Left ventricle myocardium inferior (tissue), 1 donor: Measurements from ENCODE around the gene HAT1. TPM values are rescaled to one million over a fixed set of nuclear protein-coding genes. Genes with fewer than 3 reads are reported as not detected.

Source experiments
- DNase-seq: peaks from one replicate; pipeline ENCODE4 v3.0.0-alpha.2; 2020
- H3K27ac ChIP-seq: fragments of 200-600 bp; replicated peaks from 2 replicates; pipeline ENCODE4 v1.8.0; 2021
- H3K27me3 ChIP-seq: fragments of 200-600 bp; 2 replicates; pipeline ENCODE4 v1.8.0; 2021; ENCODE audit warnings: low read depth
- H3K36me3 ChIP-seq: fragments of 200-600 bp; 2 replicates; pipeline ENCODE4 v1.8.0; 2021
- H3K4me1 ChIP-seq: fragments of 200-600 bp; 2 replicates; pipeline ENCODE4 v1.8.0; 2021
- H3K4me3 ChIP-seq: fragments of 200-600 bp; 2 replicates; pipeline ENCODE4 v1.8.0; 2021; ENCODE audit warnings: mild to moderate bottlenecking, moderate library complexity
- H3K9me3 ChIP-seq: fragments of 200-600 bp; replicated peaks from 2 replicates; pipeline ENCODE4 v1.8.0; 2021
- intact Hi-C: fragments of 100-400 bp; cut with micrococcal nuclease; formaldehyde crosslinking; loops from one replicate; pipeline ENCODE4 v1.11.0; 2022
- total RNA-seq: library from RNA; stranded (reverse); fragmentation: NEBNext Ultra II Directional; extraction: Animal tissue kit (Norgen Biotek cat#: 25700); gene quantifications from one replicate; pipeline ENCODE4 v1.2.1, GENCODE V29; 2021
- TF ChIP-seq, protein P1 (sequence below): fragments of 200-600 bp; IDR thresholded peaks from 2 replicates; pipeline ENCODE4 v1.8.0; 2021; ENCODE audit warnings: antibody characterized with exemption, mild to moderate bottlenecking, borderline replicate concordance
- donor health status: DM: no; HTN: yes; CAD: no; lungs with severe emphysema.

The HAT1 gene
- total RNA-seq, 1 donor from 2014 or later: 31.0 TPM

DNA sequence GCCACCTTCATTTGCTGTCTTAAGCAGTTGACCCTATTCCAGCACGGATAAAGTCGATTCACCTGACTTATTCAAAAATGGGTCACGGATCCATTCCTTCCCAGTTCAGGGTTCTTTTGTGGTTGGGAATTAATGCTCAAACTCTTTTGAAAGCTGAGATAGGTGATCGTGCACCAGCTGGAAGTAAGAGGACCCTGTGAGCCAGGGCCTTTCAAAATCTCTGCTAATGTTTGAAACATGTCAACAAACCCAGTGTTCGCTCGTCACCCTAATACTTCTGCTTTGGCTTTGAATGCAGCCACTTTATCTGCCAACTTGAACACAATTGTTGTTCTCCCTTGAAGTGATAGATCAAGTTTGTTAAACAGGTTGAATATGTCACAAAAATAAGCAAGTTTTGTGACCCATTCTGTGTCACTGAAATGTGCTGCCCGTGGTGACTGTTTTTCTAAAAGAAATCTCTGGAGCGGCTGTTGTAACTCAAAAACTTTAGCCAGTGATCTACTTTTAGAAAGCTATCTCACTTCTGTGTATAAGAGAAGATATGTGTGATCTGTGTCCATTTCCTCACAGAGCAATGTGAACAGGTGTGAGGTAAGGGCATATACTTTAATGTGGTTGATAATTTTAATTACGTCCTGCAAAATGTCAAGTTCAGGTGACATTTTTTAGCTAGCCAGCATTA, 16.9 kb downstream of the HAT1 start:
- no peak for DNase-seq
- H3K4me1 ChIP-seq: peaks cover 19% of the 10 kb centered on the region
- H3K27ac ChIP-seq: no peak overlapping the region
- intact Hi-C loops: no loop called here
- TF ChIP-seq, protein P1, sequence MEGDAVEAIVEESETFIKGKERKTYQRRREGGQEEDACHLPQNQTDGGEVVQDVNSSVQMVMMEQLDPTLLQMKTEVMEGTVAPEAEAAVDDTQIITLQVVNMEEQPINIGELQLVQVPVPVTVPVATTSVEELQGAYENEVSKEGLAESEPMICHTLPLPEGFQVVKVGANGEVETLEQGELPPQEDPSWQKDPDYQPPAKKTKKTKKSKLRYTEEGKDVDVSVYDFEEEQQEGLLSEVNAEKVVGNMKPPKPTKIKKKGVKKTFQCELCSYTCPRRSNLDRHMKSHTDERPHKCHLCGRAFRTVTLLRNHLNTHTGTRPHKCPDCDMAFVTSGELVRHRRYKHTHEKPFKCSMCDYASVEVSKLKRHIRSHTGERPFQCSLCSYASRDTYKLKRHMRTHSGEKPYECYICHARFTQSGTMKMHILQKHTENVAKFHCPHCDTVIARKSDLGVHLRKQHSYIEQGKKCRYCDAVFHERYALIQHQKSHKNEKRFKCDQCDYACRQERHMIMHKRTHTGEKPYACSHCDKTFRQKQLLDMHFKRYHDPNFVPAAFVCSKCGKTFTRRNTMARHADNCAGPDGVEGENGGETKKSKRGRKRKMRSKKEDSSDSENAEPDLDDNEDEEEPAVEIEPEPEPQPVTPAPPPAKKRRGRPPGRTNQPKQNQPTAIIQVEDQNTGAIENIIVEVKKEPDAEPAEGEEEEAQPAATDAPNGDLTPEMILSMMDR: no peak
- no peaks in the 10 kb centered on the region for H3K9me3 ChIP-seq
- H3K4me3 ChIP-seq: no peak overlapping the region
- H3K27me3 ChIP-seq: no peaks in the 10 kb centered on the region
- H3K36me3 ChIP-seq: no peaks in the 10 kb centered on the region

DNA sequence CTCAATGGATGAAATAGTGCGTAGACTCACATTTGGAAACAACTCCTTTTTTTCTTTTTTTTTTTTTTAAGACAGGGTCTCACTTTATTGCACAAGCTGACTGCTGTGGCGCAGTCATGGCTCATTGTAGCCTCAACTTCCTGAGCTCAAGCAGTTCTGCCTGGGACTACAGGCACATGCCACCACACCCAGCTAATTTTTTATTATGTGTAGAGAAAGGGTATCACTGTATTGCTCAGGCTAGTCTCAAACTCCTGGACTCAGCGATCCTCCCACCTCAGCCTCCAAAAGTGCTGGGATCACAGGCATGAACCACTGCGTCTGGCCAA, 17.4 kb downstream of the HAT1 start:
- Histone ChIP-seq H3K36me3 (no peaks in the 10 kb centered on the region), H3K4me3 (no peak overlapping the region), H3K4me1 (peaks cover 19% of the 10 kb centered on the region), H3K27me3 (no peaks in the 10 kb centered on the region), H3K9me3 (no peaks in the 10 kb centered on the region), H3K27ac (no peak overlapping the region)
- TF ChIP-seq, protein P1: no peak
- intact Hi-C loops: no loop called here
- DNase-seq: no peak

DNA sequence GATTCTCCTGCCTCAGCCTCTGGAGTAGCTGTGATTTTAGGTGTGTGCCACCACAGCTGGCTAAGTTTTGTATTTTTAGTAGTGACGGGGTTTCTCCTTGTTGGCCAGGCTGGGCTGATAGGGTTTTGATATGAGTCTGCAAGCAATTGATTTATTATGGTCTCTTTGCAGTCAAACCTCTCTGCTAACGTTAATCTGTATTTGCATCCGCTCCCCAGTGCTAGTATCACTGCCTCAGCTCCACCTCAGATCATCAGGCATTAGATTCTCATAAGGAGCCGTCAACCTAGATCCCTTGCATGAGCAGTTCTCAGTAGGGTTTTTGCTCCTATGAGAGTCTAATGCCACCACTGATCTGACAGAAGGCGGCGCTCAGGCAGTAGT, 19.0 kb downstream of the HAT1 start:
- TF ChIP-seq, protein P1: no peak
- intact Hi-C loops: no loop called here
- H3K27me3 ChIP-seq: no peaks in the 10 kb centered on the region

DNA sequence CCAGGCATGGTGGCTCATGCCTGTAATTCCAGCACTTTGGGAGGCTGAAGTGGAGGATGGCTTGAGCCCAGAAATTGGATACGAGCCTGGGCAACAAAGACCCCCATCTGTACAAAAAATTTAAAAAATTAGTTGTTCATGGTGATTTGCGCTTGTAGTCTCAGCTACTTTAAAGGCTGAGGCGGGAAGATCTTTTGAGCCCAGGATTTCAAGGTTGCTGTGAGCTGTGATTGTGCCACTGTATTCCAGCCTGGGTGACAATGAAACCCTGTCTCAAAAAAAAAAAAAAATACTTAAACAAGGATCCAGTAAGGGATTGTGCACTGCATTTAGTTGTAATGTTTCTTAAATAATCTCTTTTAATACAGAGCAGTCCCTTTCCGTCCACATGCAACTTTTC, 21.6 kb downstream of the HAT1 start:
- TF ChIP-seq, protein P1: no peak
- intact Hi-C loops: no loop called here
- Histone ChIP-seq H3K27me3 (no peaks in the 10 kb centered on the region), H3K4me3 (no peak overlapping the region), H3K9me3 (no peaks in the 10 kb centered on the region), H3K4me1 (peaks cover 5% of the 10 kb centered on the region), H3K27ac (no peak overlapping the region), H3K36me3 (peaks cover 17% of the 10 kb centered on the region)
- DNase-seq: no peak

More for the DNA sequence above, 19.0 kb downstream of the HAT1 start:
- H3K36me3 ChIP-seq: no peaks in the 10 kb centered on the region
- no peak overlapping the region for H3K4me3 ChIP-seq
- H3K4me1 ChIP-seq: peaks cover 12% of the 10 kb centered on the region
- no peaks in the 10 kb centered on the region for H3K9me3 ChIP-seq
- no peak overlapping the region for H3K27ac ChIP-seq
- DNase-seq: no peak

DNA sequence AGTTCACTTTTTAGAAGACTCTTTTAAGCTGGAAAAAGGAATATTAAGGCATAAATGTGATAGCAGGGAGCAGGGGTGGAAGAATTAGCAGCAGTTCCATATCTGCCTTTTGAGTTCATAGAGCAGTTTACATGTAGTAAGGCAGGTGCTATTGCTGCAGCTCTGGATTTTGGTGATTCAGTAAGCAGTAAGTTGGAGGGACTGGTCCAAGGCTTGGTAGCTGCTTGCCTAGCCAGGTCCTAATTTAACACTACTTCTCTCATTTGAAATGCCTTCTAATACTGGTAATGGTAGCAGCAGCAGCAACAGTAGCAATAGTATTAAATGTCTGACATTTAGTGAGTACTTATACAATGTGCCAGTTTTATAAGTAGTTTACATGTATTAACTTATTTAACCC, 30.0 kb downstream of the HAT1 start:
- Histone ChIP-seq H3K4me3 (no peak overlapping the region), H3K9me3 (no peaks in the 10 kb centered on the region), H3K4me1 (peaks cover 11% of the 10 kb centered on the region), H3K36me3 (peaks cover 26% of the 10 kb centered on the region), H3K27ac (no peak overlapping the region), H3K27me3 (no peaks in the 10 kb centered on the region)
- DNase-seq: no peak
- intact Hi-C loops: no loop called here
- TF ChIP-seq, protein P1: no peak
